A549 (cell line): ENCODE measurements around the gene FCSK. TPM values are rescaled to one million over a fixed set of nuclear protein-coding genes. Genes with fewer than 3 reads are reported as not detected.

Experiments used
- ATAC-seq, 2 experiments: fragments of 200-7000 bp in 1 of 2; fragments of >200 bp in 1 of 2; cut with Nextera tagmentation in 1 of 2; cut with Tn5 transposase in 1 of 2; 3 replicates each; pipeline versions ENCODE4 v1.8.0 to v1.9.1; 2018 to 2020; ENCODE audit warnings: mild to moderate bottlenecking in 1 of 2, moderate library complexity in 1 of 2
- CTCF ChIA-PET: fragments of 300-600 bp; sonication (Branson Sonifier 250); formaldehyde crosslinking; extraction: SDS; loops from one replicate; lab custom pipeline; 2021; ENCODE audit warnings: antibody characterized with exemption, inconsistent platforms; lab: Yijun Ruan, JAX
- POLR2A ChIA-PET: fragments of 350-600 bp; formaldehyde crosslinking; extraction: SDS; loops from one replicate; lab custom pipeline; 2021; ENCODE audit warnings: antibody characterized with exemption, inconsistent platforms; lab: Yijun Ruan, JAX
- DNase-seq, 2 experiments: peaks; one replicate each; pipeline versions ENCODE4 v3.0.0 to v3.0.0-alpha.2; 2011 to 2016; ENCODE audit warnings: low read depth in 1 of 2, low spot score in 1 of 2
- FAIRE-seq: peaks from 2 replicates; lab custom pipeline; 2011; peaks lifted over from hg19 to GRCh38; lab: Jason Lieb, UNC
- H3K27ac ChIP-seq, 2 experiments: fragments of >200 bp; sonication (Bioruptor Twin); formaldehyde crosslinking; 3 replicates each; pipeline ENCODE4 v1.5.1; 2016 to 2017
- H3K4me1 ChIP-seq: fragments of >200 bp; sonication (Bioruptor Twin); formaldehyde crosslinking; 3 replicates; pipeline ENCODE4 v1.6.1; 2016
- H3K4me2 ChIP-seq: fragments of >200 bp; sonication (Bioruptor Twin); formaldehyde crosslinking; 3 replicates; pipeline ENCODE4 v1.6.1; 2016
- H3K4me3 ChIP-seq: fragments of >200 bp; sonication (Bioruptor Twin); formaldehyde crosslinking; 3 replicates; pipeline ENCODE4 v1.5.1; 2016
- H3K9me3 ChIP-seq: fragments of >200 bp; sonication (Bioruptor Twin); formaldehyde crosslinking; 3 replicates; pipeline ENCODE4 v1.6.1; 2016
- CBX2 ChIP-seq: fragments of 200-600 bp; sonication (generic); IDR thresholded peaks from 2 replicates; pipeline ENCODE4 v1.6.1; 2016; ENCODE audit warnings: low read depth, mild to moderate bottlenecking, borderline replicate concordance
- CBX8 ChIP-seq: fragments of 200-600 bp; sonication (generic); IDR thresholded peaks from 2 replicates; pipeline ENCODE4 v1.6.1; 2016
- CEBPB ChIP-seq, 2 experiments: fragments of >200 bp in 1 of 2; sonication (Bioruptor Twin) in 1 of 2; formaldehyde crosslinking in 1 of 2; IDR thresholded peaks; 2 replicates each; pipeline ENCODE4 v1.6.1; 2012 to 2016
- EHF ChIP-seq: fragments of 250-450 bp; sonication (Bioruptor Pico); IDR thresholded peaks from 2 replicates; pipeline ENCODE4 v1.5.0; 2020; ENCODE audit warnings: mild to moderate bottlenecking
- EHMT2 ChIP-seq: fragments of 200-600 bp; sonication (generic); IDR thresholded peaks from 2 replicates; pipeline ENCODE4 v1.6.1; 2016; ENCODE audit warnings: antibody characterized with exemption, low read depth, mild to moderate bottlenecking, moderate library complexity
- EP300 ChIP-seq, 2 experiments: fragments of >200 bp; sonication (Bioruptor Twin); formaldehyde crosslinking; IDR thresholded peaks; 2 replicates in 1 of 2; 3 replicates in 1 of 2; pipeline ENCODE4 v1.6.1; 2016 to 2017
- ESRRA ChIP-seq: fragments of 150-350 bp; IDR thresholded peaks from 2 replicates; pipeline ENCODE4 v1.6.1; 2014; ENCODE audit warnings: mild to moderate bottlenecking, low read length, borderline replicate concordance
- FOSB ChIP-seq: fragments of 250-450 bp; sonication (Bioruptor Pico); IDR thresholded peaks from 2 replicates; pipeline ENCODE4 v1.5.0; 2020; ENCODE audit warnings: mild to moderate bottlenecking, moderate library complexity
- FOSL2 ChIP-seq, 2 experiments: fragments of 450-650 bp in 1 of 2; fragments of >200 bp in 1 of 2; sonication (Bioruptor Twin) in 1 of 2; formaldehyde crosslinking; IDR thresholded peaks; 2 replicates each; pipeline versions ENCODE4 v1.5.0 to v1.6.1; 2016 to 2020; ENCODE audit warnings: mild to moderate bottlenecking in 1 of 2, moderate library complexity in 1 of 2
- GATA3 ChIP-seq: IDR thresholded peaks from 2 replicates; pipeline ENCODE4 v1.6.1; 2012; ENCODE audit warnings: borderline replicate concordance
- HOXB13 ChIP-seq: fragments of 250-450 bp; sonication (Bioruptor Pico); IDR thresholded peaks from 2 replicates; pipeline ENCODE4 v1.5.0; 2020; ENCODE audit warnings: low read depth, mild to moderate bottlenecking, moderate library complexity
- HOXB5 ChIP-seq: fragments of 250-450 bp; sonication (Bioruptor Pico); IDR thresholded peaks from 2 replicates; pipeline ENCODE4 v1.5.0; 2020; ENCODE audit warnings: mild to moderate bottlenecking, moderate library complexity
- JUN ChIP-seq, 2 experiments: fragments of >200 bp; sonication (Bioruptor Twin); formaldehyde crosslinking; IDR thresholded peaks; 2 replicates in 1 of 2; 3 replicates in 1 of 2; pipeline ENCODE4 v1.6.1; 2016 to 2017
- MAFK ChIP-seq: fragments of 450-650 bp; IDR thresholded peaks from 2 replicates; pipeline ENCODE4 v1.6.1; 2014; ENCODE audit not compliant: partially characterized antibody
- MYC ChIP-seq: IDR thresholded peaks from 2 replicates; pipeline ENCODE4 v1.6.1; 2012; ENCODE audit warnings: mild to moderate bottlenecking, inconsistent platforms, low read length, improper control_type of control experiment, borderline replicate concordance
- NPAS2 ChIP-seq: fragments of 250-450 bp; sonication (Bioruptor Pico); IDR thresholded peaks from 2 replicates; pipeline ENCODE4 v1.8.0; 2022; ENCODE audit warnings: mild to moderate bottlenecking, moderate library complexity, borderline replicate concordance
- RAD21 ChIP-seq, 2 experiments: fragments of >200 bp in 1 of 2; sonication (Bioruptor Twin) in 1 of 2; formaldehyde crosslinking in 1 of 2; IDR thresholded peaks in 1 of 2; conservative IDR thresholded peaks in 1 of 2; 2 replicates in 1 of 2; 3 replicates in 1 of 2; pipeline ENCODE4 v1.6.1; 2012 to 2018; ENCODE audit warnings: inconsistent platforms in 1 of 2
- RFX5 ChIP-seq: fragments of 450-650 bp; IDR thresholded peaks from 2 replicates; pipeline ENCODE4 v1.7.1; 2014; ENCODE audit warnings: antibody characterized with exemption, mild to moderate bottlenecking, moderate library complexity
- TFCP2L1 ChIP-seq: fragments of 250-450 bp; sonication (Bioruptor Pico); IDR thresholded peaks from 2 replicates; pipeline ENCODE4 v1.5.0; 2021; ENCODE audit warnings: mild to moderate bottlenecking
- TP53 ChIP-seq: fragments of 250-450 bp; sonication (Bioruptor Pico); IDR thresholded peaks from 2 replicates; pipeline ENCODE4 v1.5.0; 2021; ENCODE audit warnings: mild to moderate bottlenecking, moderate library complexity
- ZFP36 ChIP-seq: fragments of 450-650 bp; IDR thresholded peaks from 2 replicates; pipeline ENCODE4 v1.6.1; 2014; ENCODE audit warnings: borderline replicate concordance; ENCODE audit not compliant: partially characterized antibody
- WGBS: methylation state at CpG from one replicate; pipeline ENCODE4 v1.1.6; 2017; ENCODE audit errors: missing lambda C conversion rate; 5-methylcytosine and 5-hydroxymethylcytosine counted together
- polyA plus RNA-seq, 4 experiments: library from polyadenylated mRNA; depleted of rRNA in 3 of 4; stranded (reverse); fragments of >200 nt; fragmentation: RNase III in 1 of 4; extraction: RNeasy Plus Mini Kit Qiagen cat#74134 plus additional on column Dnase treatment in 1 of 4; gene quantifications; 2 replicates in 3 of 4; 3 replicates in 1 of 4; pipeline ENCODE4 v1.2.3, GENCODE V29; 2011 to 2017
- TF ChIP-seq, protein P1 (sequence below): IDR thresholded peaks from 2 replicates; pipeline ENCODE4 v1.6.1; 2012; ENCODE audit warnings: low read depth, borderline replicate concordance
- TF ChIP-seq, protein P2 (sequence below): IDR thresholded peaks from 2 replicates; pipeline ENCODE4 v1.6.1; 2012
- TF ChIP-seq, protein P3 (sequence below): fragments of >200 bp; sonication (Bioruptor Twin); formaldehyde crosslinking; IDR thresholded peaks from 3 replicates; pipeline ENCODE4 v1.6.1; 2016
- TF ChIP-seq, protein P4 (sequence below): IDR thresholded peaks from 2 replicates; pipeline ENCODE4 v1.6.1; 2012
- TF ChIP-seq, protein P5 (sequence below): fragments of >200 bp; sonication (Bioruptor Twin); formaldehyde crosslinking; IDR thresholded peaks from 3 replicates; pipeline ENCODE4 v1.5.1; 2016
- TF ChIP-seq, protein P6 (sequence below): fragments of 250-450 bp; sonication (Bioruptor Pico); IDR thresholded peaks from 2 replicates; pipeline ENCODE4 v1.5.0; 2021; ENCODE audit warnings: mild to moderate bottlenecking, moderate library complexity, borderline replicate concordance

FCSK gene
- polyA plus RNA-seq, 2 of the 4 experiments (the other 2 are of a cell fraction): 5.7 to 6.8 TPM

DNA sequence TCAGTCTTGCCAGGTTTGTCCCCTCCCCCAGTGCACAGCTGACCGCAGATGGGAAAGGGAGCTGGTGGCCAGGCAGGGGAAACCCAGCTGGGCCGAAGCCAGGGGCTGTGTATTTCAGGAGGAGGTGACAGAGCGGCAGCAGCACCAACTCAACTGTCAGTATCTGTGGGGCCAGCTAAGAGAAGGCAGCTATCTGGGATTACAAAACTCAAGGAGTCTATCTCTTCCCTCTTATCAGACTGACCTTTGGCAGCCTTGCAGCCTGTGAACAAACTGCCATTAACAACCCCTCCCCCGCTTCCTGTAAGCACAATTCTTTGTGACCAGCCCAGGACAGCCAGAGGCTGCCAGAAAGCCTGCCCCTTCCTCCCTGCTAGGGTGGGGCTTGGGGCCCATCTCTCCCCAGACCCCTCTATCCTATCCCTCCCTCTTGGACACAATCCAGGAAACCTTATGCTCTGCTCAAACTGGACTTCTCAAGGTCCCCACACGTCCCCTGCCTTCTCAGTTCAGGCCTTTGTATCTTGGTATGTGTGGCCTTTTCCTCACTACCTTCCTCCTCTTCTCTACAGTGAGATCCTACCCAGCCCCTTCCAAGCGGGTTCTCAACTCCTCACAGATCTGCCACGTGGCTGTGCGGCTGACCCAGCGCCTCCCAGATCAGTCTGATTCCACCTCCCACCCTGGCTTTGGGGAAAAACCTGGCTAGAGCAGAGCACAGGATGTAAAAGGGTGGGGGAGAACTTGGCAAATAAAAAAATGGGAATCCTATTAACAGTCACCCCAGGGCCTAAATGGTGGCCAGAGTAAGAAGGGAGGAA lies 26.0 kb upstream of the FCSK start:
- Histone ChIP-seq H3K27ac (peak overlapping the region; percentile 93 to 95), H3K4me3 (no peak overlapping the region), H3K9me3 (no peaks in the 10 kb centered on the region), H3K4me1 (peaks cover 65% of the 10 kb centered on the region), H3K4me2 (peak overlapping the region; percentile 81)
- POLR2A ChIA-PET: interaction anchor here (0.9 to 1.5 kb wide), 5 partner anchors 10 to 82 kb away, joined by 4 to 29 read pairs (median 4); partner anchors contain the start of genes DDX19A, FCSK and ST3GAL2
- ATAC-seq (peak; percentile 87 to 88), FAIRE-seq (no peak), DNase-seq (peak; percentile 94 to 96)
- CTCF ChIA-PET: interaction anchor here (0.9 to 1.1 kb wide), 5 partner anchors 11 to 57 kb away, joined by 3 to 4 read pairs (median 3); partner anchors contain the start of gene ST3GAL2
- whole genome bisulfite sequencing: under 1% methylated on average over 9 of the region's 9 CpGs
- TF ChIP-seq TP53 (CRISPR knock-in tag) (peak; percentile 80; the same call in 1 of the 2 replicates), MYC (peak; percentile 59; the same call in 1 of the 2 replicates), HOXB13 (CRISPR knock-in tag) (no peak), RAD21 (conservative IDR thresholded peaks at IDR 0.05 in 1 of 2, IDR thresholded peaks at IDR 0.05 in 1 of 2) (peak; percentile 28 to 42; a peak in 4 of 5 replicates), CBX2 (no peak), RFX5 (no peak), GATA3 (peak; percentile 85), HOXB5 (CRISPR knock-in tag) (peak; percentile 89; the same call in 1 of the 2 replicates), JUN (IDR thresholded peaks at IDR 0.05) (peak; percentile 79 to 91; a peak in 4 of 5 replicates), NPAS2 (CRISPR knock-in tag) (no peak), CEBPB (IDR thresholded peaks at IDR 0.05) (peak in 1 of 2 experiments; percentile 85; a peak in 2 of 4 replicates), FOSL2 (IDR thresholded peaks at IDR 0.05) (no peak), FOSL2 (CRISPR knock-in tag; IDR thresholded peaks at IDR 0.05) (peak; percentile 45; the same call in 1 of the 2 replicates), EHMT2 (no peak), EP300 (IDR thresholded peaks at IDR 0.05) (peak in 1 of 2 experiments; percentile 65; a peak in 2 of 5 replicates)
- TF ChIP-seq, protein P1, sequence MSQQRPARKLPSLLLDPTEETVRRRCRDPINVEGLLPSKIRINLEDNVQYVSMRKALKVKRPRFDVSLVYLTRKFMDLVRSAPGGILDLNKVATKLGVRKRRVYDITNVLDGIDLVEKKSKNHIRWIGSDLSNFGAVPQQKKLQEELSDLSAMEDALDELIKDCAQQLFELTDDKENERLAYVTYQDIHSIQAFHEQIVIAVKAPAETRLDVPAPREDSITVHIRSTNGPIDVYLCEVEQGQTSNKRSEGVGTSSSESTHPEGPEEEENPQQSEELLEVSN: 0 out of 2 replicates have a peak, but pooled peaks have one; percentile 13
- TF ChIP-seq, protein P2, sequence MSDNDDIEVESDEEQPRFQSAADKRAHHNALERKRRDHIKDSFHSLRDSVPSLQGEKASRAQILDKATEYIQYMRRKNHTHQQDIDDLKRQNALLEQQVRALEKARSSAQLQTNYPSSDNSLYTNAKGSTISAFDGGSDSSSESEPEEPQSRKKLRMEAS: peak; percentile 94
- TF ChIP-seq, protein P3, sequence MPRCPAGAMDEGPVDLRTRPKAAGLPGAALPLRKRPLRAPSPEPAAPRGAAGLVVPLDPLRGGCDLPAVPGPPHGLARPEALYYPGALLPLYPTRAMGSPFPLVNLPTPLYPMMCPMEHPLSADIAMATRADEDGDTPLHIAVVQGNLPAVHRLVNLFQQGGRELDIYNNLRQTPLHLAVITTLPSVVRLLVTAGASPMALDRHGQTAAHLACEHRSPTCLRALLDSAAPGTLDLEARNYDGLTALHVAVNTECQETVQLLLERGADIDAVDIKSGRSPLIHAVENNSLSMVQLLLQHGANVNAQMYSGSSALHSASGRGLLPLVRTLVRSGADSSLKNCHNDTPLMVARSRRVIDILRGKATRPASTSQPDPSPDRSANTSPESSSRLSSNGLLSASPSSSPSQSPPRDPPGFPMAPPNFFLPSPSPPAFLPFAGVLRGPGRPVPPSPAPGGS: 0 out of 3 replicates have a peak, but pooled peaks have one; percentile 26
- TF ChIP-seq, protein P4, sequence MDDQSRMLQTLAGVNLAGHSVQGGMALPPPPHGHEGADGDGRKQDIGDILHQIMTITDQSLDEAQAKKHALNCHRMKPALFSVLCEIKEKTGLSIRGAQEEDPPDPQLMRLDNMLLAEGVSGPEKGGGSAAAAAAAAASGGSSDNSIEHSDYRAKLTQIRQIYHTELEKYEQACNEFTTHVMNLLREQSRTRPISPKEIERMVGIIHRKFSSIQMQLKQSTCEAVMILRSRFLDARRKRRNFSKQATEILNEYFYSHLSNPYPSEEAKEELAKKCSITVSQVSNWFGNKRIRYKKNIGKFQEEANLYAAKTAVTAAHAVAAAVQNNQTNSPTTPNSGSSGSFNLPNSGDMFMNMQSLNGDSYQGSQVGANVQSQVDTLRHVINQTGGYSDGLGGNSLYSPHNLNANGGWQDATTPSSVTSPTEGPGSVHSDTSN: peak; percentile 93

DNA sequence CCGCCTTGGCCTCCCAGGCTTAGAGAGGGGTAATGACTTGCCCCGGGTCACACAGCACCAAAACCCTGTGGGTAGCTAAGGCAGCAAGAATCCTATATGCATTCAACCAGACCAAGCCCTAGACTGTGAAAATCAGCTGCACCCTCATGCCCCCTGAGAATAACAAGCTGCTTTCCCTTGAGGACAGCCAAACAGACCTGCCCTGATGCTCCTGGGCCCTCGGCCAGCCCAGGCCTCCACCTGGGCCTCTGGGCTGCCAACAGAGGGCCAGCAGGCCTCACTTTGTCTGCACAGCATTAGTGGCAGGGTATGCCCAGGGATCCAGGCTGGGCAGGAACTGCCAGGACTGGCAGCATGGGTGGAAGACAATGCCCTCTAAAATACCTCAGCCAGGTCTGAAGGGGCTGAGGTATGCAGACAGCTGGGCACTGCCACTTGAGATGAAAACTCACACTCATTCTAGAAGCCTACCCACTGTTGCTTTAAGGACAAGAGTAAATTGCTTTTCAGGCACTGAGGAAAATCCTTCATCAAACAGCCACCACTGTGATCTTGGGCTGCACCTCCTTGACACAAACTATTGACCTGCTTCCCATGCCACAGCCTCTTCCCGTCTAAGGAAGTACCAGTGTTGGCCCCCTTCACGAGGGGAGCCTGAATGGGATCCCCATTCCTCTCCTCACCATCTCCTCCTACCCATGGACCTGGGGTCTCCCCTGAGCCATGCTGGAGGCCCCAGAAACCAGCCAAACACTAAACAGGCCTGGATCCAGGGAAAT lies 24.3 kb upstream of the FCSK start:
- FAIRE-seq: no peak
- ATAC-seq: no peak
- CTCF ChIA-PET: interaction anchor here (1.4 kb wide), 1 partner anchor 35 kb away, joined by 4 read pairs; no protein-coding TSS in a partner anchor
- TF ChIP-seq CBX8: no peak
- TF ChIP-seq MAFK: no peak
- TF ChIP-seq, protein P5, sequence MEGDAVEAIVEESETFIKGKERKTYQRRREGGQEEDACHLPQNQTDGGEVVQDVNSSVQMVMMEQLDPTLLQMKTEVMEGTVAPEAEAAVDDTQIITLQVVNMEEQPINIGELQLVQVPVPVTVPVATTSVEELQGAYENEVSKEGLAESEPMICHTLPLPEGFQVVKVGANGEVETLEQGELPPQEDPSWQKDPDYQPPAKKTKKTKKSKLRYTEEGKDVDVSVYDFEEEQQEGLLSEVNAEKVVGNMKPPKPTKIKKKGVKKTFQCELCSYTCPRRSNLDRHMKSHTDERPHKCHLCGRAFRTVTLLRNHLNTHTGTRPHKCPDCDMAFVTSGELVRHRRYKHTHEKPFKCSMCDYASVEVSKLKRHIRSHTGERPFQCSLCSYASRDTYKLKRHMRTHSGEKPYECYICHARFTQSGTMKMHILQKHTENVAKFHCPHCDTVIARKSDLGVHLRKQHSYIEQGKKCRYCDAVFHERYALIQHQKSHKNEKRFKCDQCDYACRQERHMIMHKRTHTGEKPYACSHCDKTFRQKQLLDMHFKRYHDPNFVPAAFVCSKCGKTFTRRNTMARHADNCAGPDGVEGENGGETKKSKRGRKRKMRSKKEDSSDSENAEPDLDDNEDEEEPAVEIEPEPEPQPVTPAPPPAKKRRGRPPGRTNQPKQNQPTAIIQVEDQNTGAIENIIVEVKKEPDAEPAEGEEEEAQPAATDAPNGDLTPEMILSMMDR: no peak
- no peak for TF ChIP-seq ZFP36
- TF ChIP-seq, protein P6, sequence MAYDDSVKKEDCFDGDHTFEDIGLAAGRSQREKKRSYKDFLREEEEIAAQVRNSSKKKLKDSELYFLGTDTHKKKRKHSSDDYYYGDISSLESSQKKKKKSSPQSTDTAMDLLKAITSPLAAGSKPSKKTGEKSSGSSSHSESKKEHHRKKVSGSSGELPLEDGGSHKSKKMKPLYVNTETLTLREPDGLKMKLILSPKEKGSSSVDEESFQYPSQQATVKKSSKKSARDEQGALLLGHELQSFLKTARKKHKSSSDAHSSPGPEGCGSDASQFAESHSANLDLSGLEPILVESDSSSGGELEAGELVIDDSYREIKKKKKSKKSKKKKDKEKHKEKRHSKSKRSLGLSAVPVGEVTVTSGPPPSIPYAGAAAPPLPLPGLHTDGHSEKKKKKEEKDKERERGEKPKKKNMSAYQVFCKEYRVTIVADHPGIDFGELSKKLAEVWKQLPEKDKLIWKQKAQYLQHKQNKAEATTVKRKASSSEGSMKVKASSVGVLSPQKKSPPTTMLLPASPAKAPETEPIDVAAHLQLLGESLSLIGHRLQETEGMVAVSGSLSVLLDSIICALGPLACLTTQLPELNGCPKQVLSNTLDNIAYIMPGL: no peak
- TF ChIP-seq ESRRA: no peak
- no peak for TF ChIP-seq FOSB (CRISPR knock-in tag)
- TF ChIP-seq EHF (CRISPR knock-in tag): no peak
- TF ChIP-seq TFCP2L1 (CRISPR knock-in tag): no peak

More for the DNA sequence above, 24.3 kb upstream of the FCSK start:
- WGBS: 80% methylated on average over 4 of the region's 5 CpGs
- Histone ChIP-seq H3K4me3 (no peak overlapping the region), H3K4me1 (peaks cover 76% of the 10 kb centered on the region), H3K4me2 (peak overlapping the region; percentile 81), H3K27ac (peak overlapping the region; percentile 93 to 95), H3K9me3 (no peaks in the 10 kb centered on the region)
- POLR2A ChIA-PET: interaction anchor here (1.5 kb wide), 1 partner anchor 49 kb away, joined by 4 read pairs; no protein-coding TSS in a partner anchor
- DNase-seq: no peak
